Panc1 (cell line): ENCODE measurements around the gene PSMD12. TPM values are rescaled to one million over a fixed set of nuclear protein-coding genes. Genes with fewer than 3 reads are reported as not detected.

Source experiments
- ATAC-seq: fragments of 200-7000 bp; cut with Tn5 transposase; 2 replicates; pipeline ENCODE4 v1.9.1; 2020; ENCODE audit warnings: mild to moderate bottlenecking, moderate library complexity
- BruUV-seq: library from RNA; stranded (reverse); fragments of 400-500 nt; replicated peaks from 2 replicates; lab custom pipeline; 2021; lab: Mats Ljungman, UMichigan
- CTCF ChIA-PET: fragments of 300-600 bp; sonication (Branson Sonifier 250); formaldehyde crosslinking; loops from one replicate; lab custom pipeline; 2022; ENCODE audit warnings: antibody characterized with exemption; lab: Charles Lee
- POLR2A ChIA-PET: fragments of 300-600 bp; sonication (Branson Sonifier 250); formaldehyde crosslinking; loops from one replicate; lab custom pipeline; 2022; ENCODE audit warnings: antibody characterized with exemption; lab: Charles Lee
- DNase-seq: peaks from one replicate; pipeline ENCODE4 v3.0.0-alpha.2; 2010; ENCODE audit warnings: low read depth, low spot score
- H3K27ac ChIP-seq: 2 replicates; pipeline ENCODE4 v1.5.1; 2011; ENCODE audit warnings: mild to moderate bottlenecking, low read length, inconsistent platforms
- H3K27me3 ChIP-seq: fragments of 200-500 bp; sonication (Bioruptor generic); 2 replicates; pipeline ENCODE4 v1.6.0; 2014; ENCODE audit warnings: low read length, inconsistent platforms; ENCODE audit not compliant: control insufficient read depth, insufficient read depth
- H3K36me3 ChIP-seq: fragments of 200-500 bp; sonication (Bioruptor generic); 2 replicates; pipeline ENCODE4 v1.5.1; 2014; ENCODE audit warnings: inconsistent platforms, mild to moderate bottlenecking, low read length, moderate library complexity; ENCODE audit not compliant: control insufficient read depth, insufficient read depth
- H3K4me1 ChIP-seq: 2 replicates; pipeline ENCODE4 v1.5.1; 2011; ENCODE audit warnings: inconsistent platforms, mild to moderate bottlenecking, low read length, moderate library complexity; ENCODE audit not compliant: control insufficient read depth, insufficient read depth
- H3K4me3 ChIP-seq, 2 experiments: 2 replicates each; pipeline ENCODE4 v1.5.1; 2011 to 2012; ENCODE audit warnings: low read depth in 2 of 2, low read length in 2 of 2, mild to moderate bottlenecking in 2 of 2, inconsistent platforms in 1 of 2, moderate library complexity in 1 of 2
- H3K9me3 ChIP-seq: fragments of 200-500 bp; sonication (Bioruptor generic); 2 replicates; pipeline ENCODE4 v1.5.1; 2014; ENCODE audit warnings: low read depth, mild to moderate bottlenecking, inconsistent platforms, low read length, moderate library complexity; ENCODE audit not compliant: control insufficient read depth, insufficient read depth
- POLR2AphosphoS5 ChIP-seq: IDR thresholded peaks from 2 replicates; pipeline ENCODE4 v1.6.1; 2012; ENCODE audit warnings: mild to moderate bottlenecking, low read depth, low read length, moderate library complexity
- SIN3A ChIP-seq: IDR thresholded peaks from 2 replicates; pipeline ENCODE4 v1.6.1; 2012; ENCODE audit warnings: low read depth, mild to moderate bottlenecking, low read length, moderate library complexity, borderline replicate concordance; ENCODE audit not compliant: insufficient read depth
- TCF7L2 ChIP-seq: IDR thresholded peaks from 2 replicates; pipeline ENCODE4 v1.6.1; 2011; ENCODE audit warnings: mild to moderate bottlenecking, low read depth, low read length, inconsistent platforms
- in situ Hi-C: cut with HindIII; loops from 2 replicates; pipeline ENCODE4 v1.10.0; 2016; ENCODE audit warnings: low sequenced_read_pairs, low pct_unique_long_range_greater_than_20kb
- intact Hi-C: fragments of 100-400 bp; cut with micrococcal nuclease; formaldehyde crosslinking; loops from one replicate; pipeline ENCODE4 v1.10.0; 2022; ENCODE audit not compliant: unreplicated experiment
- total RNA-seq: library from RNA; stranded (reverse); gene quantifications from one replicate; pipeline ENCODE4 v1.2.1, GENCODE V29; 2021; ENCODE audit not compliant: unreplicated experiment
- TF ChIP-seq, protein P1 (sequence below): fragments of 450-650 bp; IDR thresholded peaks from 2 replicates; pipeline ENCODE4 v1.5.1; 2017; ENCODE audit warnings: mild to moderate bottlenecking
- TF ChIP-seq, protein P2 (sequence below), 2 experiments: IDR thresholded peaks; 2 replicates each; pipeline ENCODE4 v1.6.1; 2011 to 2012; ENCODE audit warnings: low read depth in 2 of 2, control low read depth in 1 of 2, low read length in 1 of 2, mild to moderate bottlenecking in 1 of 2, moderate library complexity in 1 of 2; ENCODE audit not compliant: insufficient read depth in 1 of 2

PSMD12 gene
- total RNA-seq, 1 experiment from 2014 or later = 50.2 TPM

DNA sequence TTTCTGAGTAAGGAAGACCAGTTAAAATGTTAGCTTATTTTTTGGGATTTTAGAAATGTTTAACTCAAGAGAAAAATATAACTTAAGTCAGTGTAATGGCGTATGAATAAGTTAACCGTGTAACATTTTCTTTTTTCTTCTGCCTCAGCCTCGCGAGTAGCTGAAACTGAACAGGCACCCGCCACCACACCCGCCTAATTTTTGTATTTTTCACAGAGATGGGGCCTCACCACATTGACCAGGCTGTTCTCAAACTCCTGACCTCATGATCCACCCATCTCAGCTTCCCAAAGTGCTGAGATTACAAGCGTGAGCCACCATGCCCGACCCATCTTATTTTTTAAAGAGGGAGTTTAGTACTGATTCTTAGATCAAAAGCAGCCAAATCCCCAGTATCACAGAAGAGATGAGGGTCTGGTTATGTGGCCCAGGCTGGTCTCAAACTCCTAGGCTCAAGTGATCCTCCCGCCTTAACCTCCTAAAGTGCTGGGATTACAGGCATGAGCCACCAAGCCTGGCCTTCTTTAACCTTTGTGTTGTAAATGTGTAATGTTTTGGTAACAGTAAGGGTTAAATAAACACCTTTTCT, 27.5 kb upstream of the PSMD12 start:
- ChIA-PET CTCF (no interaction called here), POLR2A (no interaction called here)
- Histone ChIP-seq H3K27ac (no peak overlapping the region), H3K27me3 (no peaks in the 10 kb centered on the region), H3K36me3 (no peaks in the 10 kb centered on the region), H3K9me3 (no peaks in the 10 kb centered on the region), H3K4me1 (peaks cover 27% of the 10 kb centered on the region), H3K4me3 (no peak overlapping the region)
- in situ Hi-C loops = no loop called here
- DNase-seq = no peak
- TF ChIP-seq SIN3A (no peak), TCF7L2 (no peak), POLR2AphosphoS5 (no peak)
- TF ChIP-seq, protein P1, sequence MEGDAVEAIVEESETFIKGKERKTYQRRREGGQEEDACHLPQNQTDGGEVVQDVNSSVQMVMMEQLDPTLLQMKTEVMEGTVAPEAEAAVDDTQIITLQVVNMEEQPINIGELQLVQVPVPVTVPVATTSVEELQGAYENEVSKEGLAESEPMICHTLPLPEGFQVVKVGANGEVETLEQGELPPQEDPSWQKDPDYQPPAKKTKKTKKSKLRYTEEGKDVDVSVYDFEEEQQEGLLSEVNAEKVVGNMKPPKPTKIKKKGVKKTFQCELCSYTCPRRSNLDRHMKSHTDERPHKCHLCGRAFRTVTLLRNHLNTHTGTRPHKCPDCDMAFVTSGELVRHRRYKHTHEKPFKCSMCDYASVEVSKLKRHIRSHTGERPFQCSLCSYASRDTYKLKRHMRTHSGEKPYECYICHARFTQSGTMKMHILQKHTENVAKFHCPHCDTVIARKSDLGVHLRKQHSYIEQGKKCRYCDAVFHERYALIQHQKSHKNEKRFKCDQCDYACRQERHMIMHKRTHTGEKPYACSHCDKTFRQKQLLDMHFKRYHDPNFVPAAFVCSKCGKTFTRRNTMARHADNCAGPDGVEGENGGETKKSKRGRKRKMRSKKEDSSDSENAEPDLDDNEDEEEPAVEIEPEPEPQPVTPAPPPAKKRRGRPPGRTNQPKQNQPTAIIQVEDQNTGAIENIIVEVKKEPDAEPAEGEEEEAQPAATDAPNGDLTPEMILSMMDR = no peak
- TF ChIP-seq, protein P2, sequence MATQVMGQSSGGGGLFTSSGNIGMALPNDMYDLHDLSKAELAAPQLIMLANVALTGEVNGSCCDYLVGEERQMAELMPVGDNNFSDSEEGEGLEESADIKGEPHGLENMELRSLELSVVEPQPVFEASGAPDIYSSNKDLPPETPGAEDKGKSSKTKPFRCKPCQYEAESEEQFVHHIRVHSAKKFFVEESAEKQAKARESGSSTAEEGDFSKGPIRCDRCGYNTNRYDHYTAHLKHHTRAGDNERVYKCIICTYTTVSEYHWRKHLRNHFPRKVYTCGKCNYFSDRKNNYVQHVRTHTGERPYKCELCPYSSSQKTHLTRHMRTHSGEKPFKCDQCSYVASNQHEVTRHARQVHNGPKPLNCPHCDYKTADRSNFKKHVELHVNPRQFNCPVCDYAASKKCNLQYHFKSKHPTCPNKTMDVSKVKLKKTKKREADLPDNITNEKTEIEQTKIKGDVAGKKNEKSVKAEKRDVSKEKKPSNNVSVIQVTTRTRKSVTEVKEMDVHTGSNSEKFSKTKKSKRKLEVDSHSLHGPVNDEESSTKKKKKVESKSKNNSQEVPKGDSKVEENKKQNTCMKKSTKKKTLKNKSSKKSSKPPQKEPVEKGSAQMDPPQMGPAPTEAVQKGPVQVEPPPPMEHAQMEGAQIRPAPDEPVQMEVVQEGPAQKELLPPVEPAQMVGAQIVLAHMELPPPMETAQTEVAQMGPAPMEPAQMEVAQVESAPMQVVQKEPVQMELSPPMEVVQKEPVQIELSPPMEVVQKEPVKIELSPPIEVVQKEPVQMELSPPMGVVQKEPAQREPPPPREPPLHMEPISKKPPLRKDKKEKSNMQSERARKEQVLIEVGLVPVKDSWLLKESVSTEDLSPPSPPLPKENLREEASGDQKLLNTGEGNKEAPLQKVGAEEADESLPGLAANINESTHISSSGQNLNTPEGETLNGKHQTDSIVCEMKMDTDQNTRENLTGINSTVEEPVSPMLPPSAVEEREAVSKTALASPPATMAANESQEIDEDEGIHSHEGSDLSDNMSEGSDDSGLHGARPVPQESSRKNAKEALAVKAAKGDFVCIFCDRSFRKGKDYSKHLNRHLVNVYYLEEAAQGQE (IDR thresholded peaks at IDR 0.05; ENCODE audit: insufficient read depth in 1 of 2, low read depth in 2 of 2, low read length in 1 of 2) = no peak
- intact Hi-C loops = no loop called here
- no TSS peak for BruUV-seq
- no peak for ATAC-seq

DNA sequence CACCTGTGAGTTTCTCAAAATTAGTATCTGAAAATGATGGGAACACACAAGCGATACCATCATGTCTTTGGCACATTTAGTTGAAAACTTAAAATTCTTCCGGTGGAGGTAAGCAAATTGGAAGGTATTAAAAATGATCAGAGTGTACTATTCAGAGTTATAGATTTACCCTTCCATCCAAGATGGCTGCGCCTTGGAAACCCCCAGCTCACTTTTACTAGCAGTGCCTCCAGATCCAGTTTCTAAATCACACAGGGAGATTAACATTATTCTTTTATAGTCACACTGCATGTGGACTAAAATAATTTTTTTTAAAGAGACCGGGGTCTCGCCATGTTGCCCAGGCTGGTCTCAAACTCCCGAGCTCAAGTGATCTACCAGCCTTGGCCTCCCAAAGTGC, 25.7 kb upstream of the PSMD12 start:
- intact Hi-C loops (no loop called here), in situ Hi-C loops (no loop called here)
- Histone ChIP-seq H3K27me3 (no peaks in the 10 kb centered on the region), H3K9me3 (no peaks in the 10 kb centered on the region), H3K4me1 (peaks cover 27% of the 10 kb centered on the region), H3K4me3 (no peak overlapping the region), H3K27ac (peak overlapping the region; percentile 85), H3K36me3 (no peaks in the 10 kb centered on the region)
- POLR2A ChIA-PET = no interaction called here
- TF ChIP-seq SIN3A = no peak
- TF ChIP-seq POLR2AphosphoS5 = no peak
- TF ChIP-seq TCF7L2 = no peak
- TF ChIP-seq, protein P2 (IDR thresholded peaks at IDR 0.05; ENCODE audit: insufficient read depth in 1 of 2, low read depth in 2 of 2, low read length in 1 of 2) = no peak
- TF ChIP-seq, protein P1 = no peak
- DNase-seq (no peak), ATAC-seq (no peak)
- no TSS peak for BruUV-seq
- CTCF ChIA-PET = no interaction called here
